Prostate gland (tissue), 2 donors: ENCODE measurements around the gene PTPN14. TPM values are rescaled to one million over a fixed set of nuclear protein-coding genes. Genes with fewer than 3 reads are reported as not detected.

Source experiments
- DNase-seq: peaks from one replicate; pipeline ENCODE4 v3.0.0-alpha.2; 2019; ENCODE audit warnings: low spot score
- H3K27ac ChIP-seq, 2 donors: fragments of 200-600 bp; sonication (generic); 2 replicates each; pipeline ENCODE4 v1.5.1; 2017 to 2019
- H3K27me3 ChIP-seq: fragments of 200-600 bp; sonication (generic); replicated peaks from 2 replicates; pipeline ENCODE4 v1.5.1; 2019; ENCODE audit not compliant: insufficient read depth
- H3K36me3 ChIP-seq, 2 donors: fragments of 200-600 bp; sonication (generic); 1 replicate in 1 of 2; 2 replicates in 1 of 2; pipeline versions ENCODE4 v1.5.1 to v1.8.1; 2017 to 2019
- H3K4me1 ChIP-seq: fragments of 200-600 bp; sonication (generic); replicated peaks from 2 replicates; pipeline ENCODE4 v1.5.1; 2019
- H3K4me3 ChIP-seq, 2 donors: fragments of 200-600 bp; sonication (generic); 2 replicates each; pipeline ENCODE4 v1.5.1; 2017 to 2019
- H3K9me3 ChIP-seq: fragments of 200-600 bp; sonication (generic); 2 replicates; pipeline ENCODE4 v1.5.1; 2017
- POLR2A ChIP-seq: fragments of 450-650 bp; IDR thresholded peaks from one replicate; pipeline ENCODE4 v1.6.1; 2016; ENCODE audit warnings: antibody characterized with exemption, mild to moderate bottlenecking
- POLR2AphosphoS5 ChIP-seq: sonication (generic); formaldehyde crosslinking; IDR thresholded peaks from one replicate; pipeline ENCODE4 v1.6.1; 2017; ENCODE audit warnings: antibody characterized with exemption
- WGBS: methylation state at CpG from one replicate; pipeline ENCODE4 v1.1.5; 2018; 5-methylcytosine and 5-hydroxymethylcytosine counted together
- intact Hi-C: fragments of 100-400 bp; cut with DNase I; formaldehyde crosslinking; loops from one replicate; pipeline ENCODE4 v1.14.2; 2022
- total RNA-seq, 2 donors: library from RNA; depleted of rRNA; stranded (reverse); fragments of >200 nt; gene quantifications; one replicate each; pipeline ENCODE4 v1.1.0, GENCODE V29; 2016
- TF ChIP-seq, protein P1 (sequence below), 4 experiments: fragments of 200-600 bp in 2 of 4; fragments of 450-650 bp in 2 of 4; sonication (generic) in 2 of 4; IDR thresholded peaks; 1 replicate in 3 of 4; 2 replicates in 1 of 4; pipeline ENCODE4 v1.5.1; 2016 to 2019; ENCODE audit warnings: antibody characterized with exemption in 4 of 4, mild to moderate bottlenecking in 2 of 4, moderate library complexity in 2 of 4

Gene PTPN14
- total RNA-seq, 2 donors from 2014 or later, result 36.6 to 54.0 TPM

DNA sequence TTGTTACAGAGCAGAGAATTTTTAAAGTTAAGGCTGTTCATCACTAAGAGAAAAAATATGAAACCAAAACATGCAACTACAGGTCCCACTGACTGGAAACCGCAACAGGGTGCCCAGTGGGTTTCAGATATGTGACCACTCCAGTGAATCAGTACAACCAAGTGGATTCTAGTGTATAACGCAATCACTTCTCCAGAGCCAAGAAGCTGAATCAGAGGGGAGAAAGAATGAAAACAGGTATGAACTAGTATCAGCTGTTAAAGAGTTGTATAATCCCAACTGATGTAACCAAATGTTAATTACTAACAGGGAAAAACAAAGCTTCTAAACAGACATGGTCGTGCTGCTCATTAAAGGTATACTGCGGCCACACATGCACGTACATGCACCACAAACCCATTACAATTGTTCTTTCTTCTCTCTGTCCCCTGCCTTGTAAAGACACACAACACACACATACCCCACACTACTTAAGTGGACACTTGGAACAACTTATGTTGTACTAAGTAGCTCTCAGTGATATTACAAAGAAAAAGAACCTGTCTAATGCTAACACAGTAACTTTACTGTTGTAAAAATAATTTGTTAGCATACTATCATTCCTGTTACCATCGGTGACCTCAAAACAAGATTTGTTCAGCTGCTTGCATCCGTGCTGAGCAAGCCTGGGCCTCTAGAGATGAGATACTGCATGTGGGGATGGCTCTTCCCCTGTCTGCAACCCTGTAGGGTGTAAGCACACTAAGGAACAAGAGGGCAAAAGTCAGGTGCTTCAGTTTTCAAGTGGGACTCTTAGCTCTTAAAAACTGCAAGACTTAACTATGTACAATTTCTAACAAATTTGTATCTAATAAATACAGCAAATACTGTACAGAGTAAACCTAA is 74.2 kb downstream of the PTPN14 start:
- H3K27ac ChIP-seq, result peak overlapping the region in 1 of 2 donors; percentile 27
- H3K36me3 ChIP-seq, result no peaks in the 10 kb centered on the region
- WGBS, result 44% methylated on average over 7 of the region's 7 CpGs
- H3K27me3 ChIP-seq, result no peaks in the 10 kb centered on the region
- TF ChIP-seq POLR2AphosphoS5, result peak; percentile 53
- no peak for TF ChIP-seq POLR2A
- TF ChIP-seq, protein P1, sequence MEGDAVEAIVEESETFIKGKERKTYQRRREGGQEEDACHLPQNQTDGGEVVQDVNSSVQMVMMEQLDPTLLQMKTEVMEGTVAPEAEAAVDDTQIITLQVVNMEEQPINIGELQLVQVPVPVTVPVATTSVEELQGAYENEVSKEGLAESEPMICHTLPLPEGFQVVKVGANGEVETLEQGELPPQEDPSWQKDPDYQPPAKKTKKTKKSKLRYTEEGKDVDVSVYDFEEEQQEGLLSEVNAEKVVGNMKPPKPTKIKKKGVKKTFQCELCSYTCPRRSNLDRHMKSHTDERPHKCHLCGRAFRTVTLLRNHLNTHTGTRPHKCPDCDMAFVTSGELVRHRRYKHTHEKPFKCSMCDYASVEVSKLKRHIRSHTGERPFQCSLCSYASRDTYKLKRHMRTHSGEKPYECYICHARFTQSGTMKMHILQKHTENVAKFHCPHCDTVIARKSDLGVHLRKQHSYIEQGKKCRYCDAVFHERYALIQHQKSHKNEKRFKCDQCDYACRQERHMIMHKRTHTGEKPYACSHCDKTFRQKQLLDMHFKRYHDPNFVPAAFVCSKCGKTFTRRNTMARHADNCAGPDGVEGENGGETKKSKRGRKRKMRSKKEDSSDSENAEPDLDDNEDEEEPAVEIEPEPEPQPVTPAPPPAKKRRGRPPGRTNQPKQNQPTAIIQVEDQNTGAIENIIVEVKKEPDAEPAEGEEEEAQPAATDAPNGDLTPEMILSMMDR (IDR thresholded peaks at IDR 0.05), result no peak
- H3K9me3 ChIP-seq, result no peaks in the 10 kb centered on the region
- H3K4me3 ChIP-seq, result no peak overlapping the region
- H3K4me1 ChIP-seq, result no peaks in the 10 kb centered on the region
- intact Hi-C loops, result no loop called here
- peak; percentile 43 for DNase-seq

- Histone ChIP-seq H3K4me1 (no peaks in the 10 kb centered on the region), H3K27ac (peak overlapping the region in 1 of 2 donors; percentile 16), H3K9me3 (no peaks in the 10 kb centered on the region), H3K36me3 (no peaks in the 10 kb centered on the region), H3K27me3 (no peaks in the 10 kb centered on the region), H3K4me3 (no peak overlapping the region)
- DNase-seq, result peak; percentile 30
- 60% methylated on average over 10 of the region's 10 CpGs for WGBS
- no peak for TF ChIP-seq POLR2AphosphoS5
- no peak for TF ChIP-seq POLR2A
- TF ChIP-seq, protein P1 (IDR thresholded peaks at IDR 0.05), result no peak
- intact Hi-C loops, result no loop called here
Observed at GRCh38 chr1:214476229-214476985, 75.0 kb downstream of the PTPN14 start.

- H3K36me3 ChIP-seq, result no peaks in the 10 kb centered on the region
- intact Hi-C loops, result no loop called here
- no peaks in the 10 kb centered on the region for H3K9me3 ChIP-seq
- WGBS, result 96% methylated on average over 3 of the region's 3 CpGs
- H3K27me3 ChIP-seq, result no peaks in the 10 kb centered on the region
- H3K4me3 ChIP-seq, result no peak overlapping the region
- H3K4me1 ChIP-seq, result no peaks in the 10 kb centered on the region
- TF ChIP-seq, protein P1 (IDR thresholded peaks at IDR 0.05), result no peak
- TF ChIP-seq POLR2A, result no peak
- no peak for DNase-seq
- H3K27ac ChIP-seq, result peak overlapping the region in 1 of 2 donors; percentile 16
Observed at GRCh38 chr1:214475746-214476145, 75.7 kb downstream of the PTPN14 start.

GRCh38 chr1:214475331-214475730 is 76.1 kb downstream of the PTPN14 start:
- Histone ChIP-seq H3K27ac (no peak overlapping the region), H3K4me1 (no peaks in the 10 kb centered on the region), H3K36me3 (no peaks in the 10 kb centered on the region), H3K9me3 (no peaks in the 10 kb centered on the region), H3K4me3 (no peak overlapping the region), H3K27me3 (no peaks in the 10 kb centered on the region)
- TF ChIP-seq POLR2A, result no peak
- TF ChIP-seq, protein P1 (IDR thresholded peaks at IDR 0.05), result no peak
- no peak for TF ChIP-seq POLR2AphosphoS5
- DNase-seq, result no peak
- WGBS, result 96% methylated on average over 2 of the region's 2 CpGs
- intact Hi-C loops, result no loop called here
